ENCODE measurements around the gene LPAR2.

DNA sequence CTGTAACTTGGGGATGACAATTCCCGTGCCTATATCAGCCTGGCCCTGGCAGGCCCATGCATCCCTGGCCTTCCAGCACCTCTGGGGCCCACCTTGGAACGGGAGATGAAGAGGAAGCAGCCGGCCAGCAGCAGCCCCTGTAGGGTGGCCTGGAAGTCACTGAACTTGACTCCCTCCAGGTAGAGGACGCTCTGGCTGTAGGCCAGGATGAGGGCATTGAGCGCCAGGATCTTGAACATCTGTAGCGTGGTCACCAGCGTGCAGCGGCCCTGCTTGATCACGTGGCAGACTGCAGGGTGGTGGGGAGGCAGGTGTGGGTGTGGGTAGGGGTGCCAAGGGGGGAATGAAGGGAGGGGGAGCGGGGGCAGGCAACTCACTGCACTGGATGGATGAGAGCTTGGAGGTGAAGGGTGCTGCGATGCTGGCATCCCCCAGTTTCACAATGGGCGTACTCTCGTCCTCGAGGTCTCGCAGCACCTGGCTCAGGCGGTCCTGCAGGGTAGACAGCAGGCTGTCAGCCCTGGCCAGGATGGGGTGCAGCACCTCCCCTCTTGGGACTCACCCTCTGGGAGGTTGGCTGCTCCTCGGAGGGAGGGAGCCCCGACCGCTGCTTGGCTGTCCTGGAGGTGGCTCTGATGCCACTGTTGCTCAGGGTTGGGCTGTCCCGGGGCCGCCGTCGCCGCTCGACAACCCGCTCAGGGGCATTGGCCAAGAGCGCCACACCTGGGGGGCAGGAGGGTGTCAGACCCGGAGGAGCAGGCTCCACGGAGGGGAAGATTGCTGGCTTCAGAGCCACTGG is 19.2 kb upstream of the LPAR2 start:
- TF ChIP-seq, protein P1, sequence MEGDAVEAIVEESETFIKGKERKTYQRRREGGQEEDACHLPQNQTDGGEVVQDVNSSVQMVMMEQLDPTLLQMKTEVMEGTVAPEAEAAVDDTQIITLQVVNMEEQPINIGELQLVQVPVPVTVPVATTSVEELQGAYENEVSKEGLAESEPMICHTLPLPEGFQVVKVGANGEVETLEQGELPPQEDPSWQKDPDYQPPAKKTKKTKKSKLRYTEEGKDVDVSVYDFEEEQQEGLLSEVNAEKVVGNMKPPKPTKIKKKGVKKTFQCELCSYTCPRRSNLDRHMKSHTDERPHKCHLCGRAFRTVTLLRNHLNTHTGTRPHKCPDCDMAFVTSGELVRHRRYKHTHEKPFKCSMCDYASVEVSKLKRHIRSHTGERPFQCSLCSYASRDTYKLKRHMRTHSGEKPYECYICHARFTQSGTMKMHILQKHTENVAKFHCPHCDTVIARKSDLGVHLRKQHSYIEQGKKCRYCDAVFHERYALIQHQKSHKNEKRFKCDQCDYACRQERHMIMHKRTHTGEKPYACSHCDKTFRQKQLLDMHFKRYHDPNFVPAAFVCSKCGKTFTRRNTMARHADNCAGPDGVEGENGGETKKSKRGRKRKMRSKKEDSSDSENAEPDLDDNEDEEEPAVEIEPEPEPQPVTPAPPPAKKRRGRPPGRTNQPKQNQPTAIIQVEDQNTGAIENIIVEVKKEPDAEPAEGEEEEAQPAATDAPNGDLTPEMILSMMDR (IDR thresholded peaks at IDR 0.05; ENCODE audit: insufficient read depth, low read length, poor library complexity, severe bottlenecking): no peak
- no peak for TF ChIP-seq EZH2phosphoT487 (conservative IDR thresholded peaks at IDR 0.05; ENCODE audit: low read length)
